HepG2 (cell line): Measurements from ENCODE around the gene TRAPPC10. TPM values are rescaled to one million over a fixed set of nuclear protein-coding genes. Genes with fewer than 3 reads are reported as not detected.
A peak's percentile ranks its signal among the peaks of the same experiment; 100 is the strongest.

ENCODE experiments used
- ATAC-seq: fragments of 200-7000 bp; cut with Tn5 transposase; 3 replicates; pipeline ENCODE4 v1.9.1; 2020; ENCODE audit warnings: mild to moderate bottlenecking, moderate library complexity
- BruUV-seq: library from RNA; stranded (reverse); fragments of 400-500 nt; replicated peaks from 2 replicates; lab custom pipeline; 2021; lab: Mats Ljungman, UMichigan
- CTCF ChIA-PET: fragments of 300-600 bp; formaldehyde crosslinking; extraction: SDS; loops from one replicate; lab custom pipeline; 2021; ENCODE audit warnings: low total read pairs, inconsistent platforms, low intra/inter-chr PET ratio; lab: Yijun Ruan, JAX
- POLR2A ChIA-PET: fragments of 350-600 bp; sonication (Branson Sonifier 250); formaldehyde crosslinking; loops from one replicate; lab custom pipeline; 2020; ENCODE audit warnings: antibody characterized with exemption, inconsistent platforms; lab: Yijun Ruan, JAX
- DNase-seq: peaks from one replicate; pipeline ENCODE4 v3.0.0-alpha.2; 2015; ENCODE audit warnings: low spot score
- FAIRE-seq: peaks from 3 replicates; lab custom pipeline; 2011; peaks lifted over from hg19 to GRCh38; lab: Jason Lieb, UNC
- H2AFZ ChIP-seq: one replicate; pipeline ENCODE4 v1.6.1; 2011; ENCODE audit warnings: low read length, inconsistent platforms
- H3K27ac ChIP-seq: fragments of 300-600 bp; 3 replicates; pipeline ENCODE4 v1.8.0; 2011; ENCODE audit warnings: mixed run types, mild to moderate bottlenecking, mixed read lengths, low read length, inconsistent platforms; ENCODE audit not compliant: insufficient read depth; ENCODE audit errors: extremely low read length
- H3K27me3 ChIP-seq, 2 experiments: fragments of 200-600 bp in 1 of 2; 2 replicates in 1 of 2; 3 replicates in 1 of 2; pipeline versions ENCODE4 v1.6.0 to v1.8.0; 2011; ENCODE audit warnings: low read length in 2 of 2, mild to moderate bottlenecking in 2 of 2, moderate library complexity in 2 of 2, inconsistent platforms in 1 of 2; ENCODE audit not compliant: insufficient read depth in 2 of 2, control insufficient read depth in 1 of 2
- H3K36me3 ChIP-seq, 2 experiments: fragments of 200-600 bp in 1 of 2; replicated peaks in 1 of 2; 2 replicates in 1 of 2; 3 replicates in 1 of 2; pipeline versions ENCODE4 v1.5.1 to v1.8.0; 2011; ENCODE audit warnings: low read length in 2 of 2, inconsistent platforms in 1 of 2; ENCODE audit not compliant: insufficient read depth in 2 of 2, control insufficient read depth in 1 of 2
- H3K4me1 ChIP-seq: 2 replicates; pipeline ENCODE4 v1.5.1; 2012; ENCODE audit warnings: low read length, inconsistent platforms; ENCODE audit not compliant: insufficient read depth
- H3K4me2 ChIP-seq: 2 replicates; pipeline ENCODE4 v1.6.0; 2011; ENCODE audit warnings: low read depth, low read length, inconsistent platforms
- H3K4me3 ChIP-seq, 3 experiments: fragments of 200-600 bp in 1 of 3; sonication (generic), shearing (Covaris generic) in 1 of 3; replicated peaks in 1 of 3; 2 replicates each; pipeline ENCODE4 v1.5.1; 2011 to 2016; ENCODE audit warnings: low read length in 3 of 3, inconsistent platforms in 2 of 3, low read depth in 2 of 3, mild to moderate bottlenecking in 2 of 3, control low read depth in 1 of 3, mixed read lengths in 1 of 3; ENCODE audit not compliant: insufficient read depth in 1 of 3
- H3K79me2 ChIP-seq: one replicate; pipeline ENCODE4 v1.6.1; 2011; ENCODE audit warnings: low read length, inconsistent platforms; ENCODE audit not compliant: insufficient read depth
- H3K9ac ChIP-seq: 2 replicates; pipeline ENCODE4 v1.6.0; 2011; ENCODE audit warnings: mild to moderate bottlenecking, low read depth, low read length, inconsistent platforms; ENCODE audit not compliant: insufficient read depth
- H3K9me3 ChIP-seq: 2 replicates; pipeline ENCODE4 v1.5.1; 2012; ENCODE audit warnings: mild to moderate bottlenecking, low read length
- H4K20me1 ChIP-seq: 2 replicates; pipeline ENCODE4 v1.6.0; 2011; ENCODE audit warnings: inconsistent platforms, mild to moderate bottlenecking, low read length, moderate library complexity; ENCODE audit not compliant: insufficient read depth
- CEBPB ChIP-seq: IDR thresholded peaks from 2 replicates; pipeline ENCODE4 v1.6.1; 2011; ENCODE audit warnings: low read depth, low read length, improper control_type of control experiment, borderline replicate concordance
- EZH2 ChIP-seq: conservative IDR thresholded peaks from 2 replicates; pipeline ENCODE4 v1.6.1; 2012; ENCODE audit warnings: mild to moderate bottlenecking, low read depth, low read length, moderate library complexity
- KMT2B ChIP-seq: IDR thresholded peaks from 2 replicates; pipeline ENCODE4 v1.6.1; 2016; ENCODE audit warnings: missing genetic modification reagents, missing compliant biosample characterization
- MLXIP ChIP-seq: sonication (generic); formaldehyde crosslinking; IDR thresholded peaks from 2 replicates; pipeline ENCODE4 v1.9.0; 2021; ENCODE audit warnings: missing genetic modification reagents, borderline replicate concordance
- NR0B2 ChIP-seq: sonication (generic); formaldehyde crosslinking; IDR thresholded peaks from 2 replicates; pipeline ENCODE4 v1.4.0; 2020; ENCODE audit warnings: mild to moderate bottlenecking, missing genetic modification reagents
- NR2F6 ChIP-seq, 2 experiments: IDR thresholded peaks; 2 replicates each; pipeline ENCODE4 v1.6.1; 2016; ENCODE audit warnings: antibody characterized with exemption in 1 of 2, mild to moderate bottlenecking in 1 of 2
- STAG1 ChIP-seq: sonication (generic); formaldehyde crosslinking; IDR thresholded peaks from 2 replicates; pipeline ENCODE4 v1.4.0; 2020; ENCODE audit warnings: missing genetic modification reagents
- ZFX ChIP-seq: sonication (generic); formaldehyde crosslinking; IDR thresholded peaks from 2 replicates; pipeline ENCODE4 v1.4.0; 2020; ENCODE audit warnings: mild to moderate bottlenecking, low read depth, missing genetic modification reagents, moderate library complexity
- ZNF224 ChIP-seq: sonication (generic); formaldehyde crosslinking; IDR thresholded peaks from 2 replicates; pipeline ENCODE4 v1.5.0; 2020; ENCODE audit warnings: mild to moderate bottlenecking, missing genetic modification reagents
- WGBS: methylation state at CpG from one replicate; pipeline ENCODE4 v1.1.6; 2017; ENCODE audit warnings: low lambda C conversion rate; 5-methylcytosine and 5-hydroxymethylcytosine counted together
- in situ Hi-C: cut with HindIII; loops from 2 replicates; pipeline ENCODE4 v1.10.0; 2017; ENCODE audit warnings: low pct_unique_long_range_greater_than_20kb; ENCODE audit not compliant: extremely low pct_ligation_motif_present
- intact Hi-C: fragments of 100-400 bp; cut with micrococcal nuclease; formaldehyde crosslinking; loops from one replicate; pipeline ENCODE4 v1.10.0; 2022; ENCODE audit not compliant: unreplicated experiment
- polyA plus RNA-seq, 8 experiments: library from polyadenylated mRNA; depleted of rRNA in 3 of 8; stranded (reverse) in 7 of 8; unstranded in 1 of 8; fragments of >200 nt; fragmentation: Illumina TruSeq in 4 of 8; extraction: Trizol in 4 of 8; gene quantifications; 2 replicates each; pipeline versions ENCODE4 v1.2.1 to v1.2.3, GENCODE V29; 2011 to 2016; ENCODE audit warnings: low read depth in 4 of 8, missing spikeins in 1 of 8, mixed read lengths in 1 of 8; ENCODE audit not compliant: insufficient read depth in 1 of 8
- total RNA-seq, 5 experiments: library from RNA; depleted of rRNA; stranded (reverse); fragments of >200 nt; fragmentation: Illumina TruSeq; extraction: Trizol; gene quantifications; 2 replicates each; pipeline ENCODE4 v1.2.3, GENCODE V29; 2016; ENCODE audit warnings: low read depth in 1 of 5

The TRAPPC10 gene
- total and polyA plus RNA-seq, 2 of the 13 experiments (the other 11 are each of a cell fraction or from before 2014, with no cell fraction given), result 10.6 to 16.5 TPM

- TF ChIP-seq MLXIP (CRISPR knock-in tag) (no peak), NR0B2 (CRISPR knock-in tag) (0 out of 2 replicates have a peak, but pooled peaks have one; percentile 18), EZH2 (no peak)
These were observed 618 bp downstream of the TRAPPC10 start (continued) for GRCh38 chr21:44012474-44013379.

- Histone ChIP-seq H3K27me3 (no peaks in the 10 kb centered on the region; a peak in 1 of 5 replicates), H4K20me1 (0 out of 2 replicates have a peak, but pooled peaks cover 10% of the 10 kb centered on the region), H2AFZ (no peak overlapping the region), H3K27ac (peak overlapping the region; percentile 92), H3K79me2 (peaks cover 57% of the 10 kb centered on the region), H3K4me3 (peak overlapping the region; percentile 80 to 85 (median 83)), H3K9me3 (no peaks in the 10 kb centered on the region), H3K9ac (peak overlapping the region; percentile 84), H3K36me3 (no peaks in the 10 kb centered on the region), H3K4me2 (peak overlapping the region; percentile 90)
- ChIA-PET POLR2A (no interaction called here), CTCF (no interaction called here)
- in situ Hi-C loops, result no loop called here
- peak; percentile 24; the same call in 2 of the 3 replicates for ATAC-seq
- intact Hi-C loops, result loop anchor here (1.0 kb wide), 1 partner anchor 54 kb away; no protein-coding TSS in a partner anchor
- 11% methylated on average over 8 of the region's 8 CpGs for WGBS
- DNase-seq, result no peak
- TF ChIP-seq KMT2B (CRISPR knock-in tag), result peak; percentile 34; the same call in 1 of the 2 replicates
- 0 out of 2 replicates have a peak, but pooled peaks have one; percentile 8 for TF ChIP-seq STAG1 (CRISPR knock-in tag)
- TF ChIP-seq ZFX (CRISPR knock-in tag), result 0 out of 2 replicates have a peak, but pooled peaks have one; percentile 9
- 0 out of 2 replicates have a peak, but pooled peaks have one; percentile 3 for TF ChIP-seq NR2F6 (IDR thresholded peaks at IDR 0.05)
- no peak for TF ChIP-seq NR2F6 (CRISPR knock-in tag; IDR thresholded peaks at IDR 0.05)
- TF ChIP-seq CEBPB, result 0 out of 2 replicates have a peak, but pooled peaks have one; percentile 12
- TF ChIP-seq ZNF224 (CRISPR knock-in tag), result no peak
- TF ChIP-seq, all 625 proteins: peak for 5
- no peak for FAIRE-seq
- H3K4me1 ChIP-seq, result peaks cover 54% of the 10 kb centered on the region
- TSS peak; percentile 54 for BruUV-seq
These were observed 1.4 kb downstream of the TRAPPC10 start for GRCh38 chr21:44013380-44014088.
